Smooth muscle cell (in vitro differentiated cells): Measurements from ENCODE around the gene MAPK10. TPM values are rescaled to one million over a fixed set of nuclear protein-coding genes. Genes with fewer than 3 reads are reported as not detected.
A peak's percentile ranks its signal among the peaks of the same experiment; 100 is the strongest.

Source experiments
- DNase-seq: peaks from one replicate; lab custom pipeline; 2025; ENCODE audit not compliant: unreplicated experiment; lab: John Stamatoyannopoulos, UW
- H2AFZ ChIP-seq: fragments of 200-600 bp; sonication (generic); 2 replicates; pipeline ENCODE4 v1.6.0; 2016; ENCODE audit warnings: antibody characterized with exemption, low read depth, mild to moderate bottlenecking
- H3F3A ChIP-seq: fragments of 200-600 bp; sonication (generic); 2 replicates; pipeline ENCODE4 v1.6.0; 2017; ENCODE audit warnings: antibody characterized with exemption, low read depth
- H3K27ac ChIP-seq: fragments of 200-600 bp; sonication (generic); 2 replicates; pipeline ENCODE4 v1.5.1; 2016; ENCODE audit warnings: low read depth, mild to moderate bottlenecking
- H3K27me3 ChIP-seq: fragments of 200-600 bp; sonication (generic); 2 replicates; pipeline ENCODE4 v1.6.1; 2016; ENCODE audit warnings: low read depth, mild to moderate bottlenecking
- H3K36me3 ChIP-seq: fragments of 200-600 bp; sonication (generic); 2 replicates; pipeline ENCODE4 v1.5.1; 2016; ENCODE audit warnings: low read depth
- H3K4me1 ChIP-seq: fragments of 200-600 bp; sonication (generic); 2 replicates; pipeline ENCODE4 v1.5.1; 2016; ENCODE audit warnings: low read depth
- H3K4me2 ChIP-seq: fragments of 200-600 bp; sonication (generic); 2 replicates; pipeline ENCODE4 v1.6.0; 2016; ENCODE audit warnings: mild to moderate bottlenecking
- H3K4me3 ChIP-seq: fragments of 200-600 bp; sonication (generic); 2 replicates; pipeline ENCODE4 v1.5.1; 2016; ENCODE audit warnings: mild to moderate bottlenecking
- H3K79me2 ChIP-seq: fragments of 200-600 bp; sonication (generic); 2 replicates; pipeline ENCODE4 v1.6.0; 2016; ENCODE audit warnings: low read depth, mild to moderate bottlenecking
- H3K9ac ChIP-seq: fragments of 200-600 bp; sonication (generic); 2 replicates; pipeline ENCODE4 v1.6.0; 2016; ENCODE audit warnings: low read depth
- H3K9me3 ChIP-seq: fragments of 200-600 bp; sonication (generic); replicated peaks from 2 replicates; pipeline ENCODE4 v1.5.1; 2016; ENCODE audit warnings: low read depth
- H4K20me1 ChIP-seq: fragments of 200-600 bp; sonication (generic); 2 replicates; pipeline ENCODE4 v1.6.0; 2016; ENCODE audit warnings: low read depth
- WGBS: methylation state at CpG from one replicate; pipeline ENCODE4 v1.1.7; 2016; ENCODE audit warnings: low lambda C conversion rate; 5-methylcytosine and 5-hydroxymethylcytosine counted together
- polyA plus RNA-seq: library from polyadenylated mRNA; unstranded; fragments of >200 nt; fragmentation: Nextera tagmentation; extraction: Ambion mirVana; gene quantifications from 2 replicates; pipeline ENCODE4 v1.2.1, GENCODE V29; 2016
- total RNA-seq: library from RNA; depleted of rRNA; stranded (reverse); fragments of >200 nt; gene quantifications from 2 replicates; pipeline ENCODE4 v1.2.3, GENCODE V29; 2014
- TF ChIP-seq, protein P1 (sequence below): fragments of 200-600 bp; sonication (generic); IDR thresholded peaks from 2 replicates; pipeline ENCODE4 v1.5.1; 2017; ENCODE audit warnings: borderline replicate concordance, mild to moderate bottlenecking, antibody characterized with exemption; ENCODE audit not compliant: insufficient read depth, poor library complexity, severe bottlenecking

The MAPK10 gene
- total and polyA plus RNA-seq, 2 experiments from 2014 or later = 2.4 to 13.3 TPM

DNA sequence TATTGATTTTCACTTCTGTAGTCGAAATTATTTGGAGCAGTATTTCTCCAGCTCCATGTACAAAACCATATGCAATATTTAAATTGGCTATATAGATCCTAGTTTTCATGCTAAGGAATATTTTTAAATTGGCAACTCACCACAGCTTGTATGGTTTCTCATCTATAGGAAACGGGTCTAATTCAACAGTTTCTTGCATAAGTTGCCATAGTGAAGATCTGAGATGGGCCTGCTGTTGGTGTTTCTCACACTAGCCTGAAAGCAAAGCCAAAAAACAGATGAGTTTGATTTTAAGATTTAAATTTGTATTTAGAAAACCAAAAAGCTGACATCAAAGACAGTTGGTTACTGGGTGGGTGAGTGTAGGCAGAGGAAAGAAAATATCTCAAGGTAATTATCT is 5.5 kb downstream of the MAPK10 start:
- no peak overlapping the region for H2AFZ ChIP-seq
- WGBS = 93% methylated on average over 2 of the region's 2 CpGs
- H3K4me1 ChIP-seq = peaks cover 19% of the 10 kb centered on the region
- H3K79me2 ChIP-seq = no peaks in the 10 kb centered on the region
- no peaks in the 10 kb centered on the region for H3F3A ChIP-seq
- no peaks in the 10 kb centered on the region for H3K9me3 ChIP-seq
- no peaks in the 10 kb centered on the region for H3K27me3 ChIP-seq
- H3K4me3 ChIP-seq = no peak overlapping the region
- TF ChIP-seq, protein P1, sequence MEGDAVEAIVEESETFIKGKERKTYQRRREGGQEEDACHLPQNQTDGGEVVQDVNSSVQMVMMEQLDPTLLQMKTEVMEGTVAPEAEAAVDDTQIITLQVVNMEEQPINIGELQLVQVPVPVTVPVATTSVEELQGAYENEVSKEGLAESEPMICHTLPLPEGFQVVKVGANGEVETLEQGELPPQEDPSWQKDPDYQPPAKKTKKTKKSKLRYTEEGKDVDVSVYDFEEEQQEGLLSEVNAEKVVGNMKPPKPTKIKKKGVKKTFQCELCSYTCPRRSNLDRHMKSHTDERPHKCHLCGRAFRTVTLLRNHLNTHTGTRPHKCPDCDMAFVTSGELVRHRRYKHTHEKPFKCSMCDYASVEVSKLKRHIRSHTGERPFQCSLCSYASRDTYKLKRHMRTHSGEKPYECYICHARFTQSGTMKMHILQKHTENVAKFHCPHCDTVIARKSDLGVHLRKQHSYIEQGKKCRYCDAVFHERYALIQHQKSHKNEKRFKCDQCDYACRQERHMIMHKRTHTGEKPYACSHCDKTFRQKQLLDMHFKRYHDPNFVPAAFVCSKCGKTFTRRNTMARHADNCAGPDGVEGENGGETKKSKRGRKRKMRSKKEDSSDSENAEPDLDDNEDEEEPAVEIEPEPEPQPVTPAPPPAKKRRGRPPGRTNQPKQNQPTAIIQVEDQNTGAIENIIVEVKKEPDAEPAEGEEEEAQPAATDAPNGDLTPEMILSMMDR = no peak
- no peaks in the 10 kb centered on the region for H3K36me3 ChIP-seq
- no peaks in the 10 kb centered on the region for H4K20me1 ChIP-seq
- H3K4me2 ChIP-seq = no peak overlapping the region
- no peak overlapping the region for H3K9ac ChIP-seq
- H3K27ac ChIP-seq = no peak overlapping the region
- no peak for DNase-seq

GRCh38 chr4:86346320-86346719 is 13.5 kb downstream of the MAPK10 start:
- TF ChIP-seq, protein P1 = no peak
- Histone ChIP-seq H3K9ac (no peak overlapping the region), H3K27me3 (no peaks in the 10 kb centered on the region), H3K79me2 (no peaks in the 10 kb centered on the region), H3K4me3 (no peak overlapping the region), H3K4me2 (no peak overlapping the region), H3K9me3 (no peaks in the 10 kb centered on the region), H3K4me1 (peaks cover 8% of the 10 kb centered on the region), H4K20me1 (no peaks in the 10 kb centered on the region), H3K36me3 (no peaks in the 10 kb centered on the region), H3K27ac (no peak overlapping the region), H2AFZ (no peak overlapping the region), H3F3A (no peaks in the 10 kb centered on the region)
- WGBS = 92% methylated on average over 3 of the region's 3 CpGs
- DNase-seq = no peak

DNA sequence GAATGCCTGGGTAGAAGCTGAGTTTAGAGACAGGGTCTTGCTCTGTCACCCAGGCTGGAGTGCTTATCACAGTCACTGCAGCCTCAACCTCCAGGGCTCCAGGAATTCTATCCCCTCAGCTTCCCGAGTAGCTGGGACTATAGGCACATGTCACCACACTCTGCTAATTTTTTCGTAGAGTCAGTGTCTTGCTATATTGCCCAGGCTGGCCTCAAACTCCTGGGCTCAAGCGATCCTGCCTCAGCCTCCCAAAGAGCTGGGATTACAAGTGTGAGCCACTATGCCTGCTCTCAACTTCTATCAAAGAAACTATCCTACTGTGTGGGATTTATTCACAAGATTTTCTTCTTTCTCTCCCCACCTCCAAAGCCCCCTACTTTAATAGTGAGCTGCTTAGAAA is 15.7 kb downstream of the MAPK10 start:
- Histone ChIP-seq H3K36me3 (no peaks in the 10 kb centered on the region), H3K9ac (no peak overlapping the region), H4K20me1 (no peaks in the 10 kb centered on the region), H3K4me3 (no peak overlapping the region), H2AFZ (no peak overlapping the region), H3K27me3 (no peaks in the 10 kb centered on the region), H3K4me1 (peaks cover 12% of the 10 kb centered on the region), H3K27ac (no peak overlapping the region), H3K79me2 (no peaks in the 10 kb centered on the region), H3K9me3 (no peaks in the 10 kb centered on the region), H3F3A (no peaks in the 10 kb centered on the region), H3K4me2 (no peak overlapping the region)
- TF ChIP-seq, protein P1 = no peak
- WGBS = 81% methylated on average over 3 of the region's 3 CpGs
- no peak for DNase-seq

DNA sequence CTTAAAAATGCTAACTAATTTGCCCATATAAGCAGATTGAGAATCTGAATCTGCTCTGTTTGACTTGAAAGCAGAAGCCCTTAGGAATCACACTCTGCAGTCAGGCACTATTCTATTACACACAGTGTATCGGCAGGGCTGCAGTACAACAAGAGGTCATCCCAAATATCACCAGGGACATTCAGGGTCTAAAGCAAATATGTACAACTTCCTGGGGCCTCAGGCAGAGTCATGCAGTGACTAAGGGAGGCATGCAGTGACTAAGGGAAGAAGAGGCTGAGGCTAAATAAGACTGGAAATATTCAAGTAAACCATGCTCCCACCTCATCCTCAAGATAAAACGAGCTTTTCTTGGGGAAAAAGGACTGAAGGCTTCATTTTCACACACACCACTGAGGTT is 20.9 kb downstream of the MAPK10 start:
- Histone ChIP-seq H4K20me1 (no peaks in the 10 kb centered on the region), H3K27me3 (no peaks in the 10 kb centered on the region), H3K4me3 (no peak overlapping the region), H3K9ac (no peak overlapping the region), H3K27ac (peak overlapping the region; percentile 73), H3K79me2 (no peaks in the 10 kb centered on the region), H3K36me3 (no peaks in the 10 kb centered on the region), H3F3A (no peaks in the 10 kb centered on the region), H2AFZ (no peak overlapping the region), H3K4me2 (peak overlapping the region; percentile 15), H3K4me1 (peaks cover 4% of the 10 kb centered on the region), H3K9me3 (no peaks in the 10 kb centered on the region)
- TF ChIP-seq, protein P1 = no peak
- WGBS = 0% methylated on average over 2 of the region's 2 CpGs
- DNase-seq = no peak
